GM21786 (cell line): ENCODE data around the gene FRAT2.
"Not testable (repeated sequence)": the region's sequence is repeated elsewhere in the genome, so short reads cannot be mapped to it uniquely, and the experiment has no call there.

Source experiments
- ATAC-seq: cut with Tn5 transposase; IDR thresholded peaks from one replicate; pipeline ENCODE4 v1.9.1; 2021; ENCODE audit not compliant: unreplicated experiment

Gene FRAT2

GRCh38 chr10:97292097-97292861 is 42.2 kb downstream of the FRAT2 start, which contains the start of gene ARHGAP19:
ARHGAP19 (minus strand) TSS chr10:97292637; CDS start chr10:97292627, 10 bp downstream.
- ATAC-seq, result peak; percentile 97

GRCh38 chr10:97291357-97292096 is 43.0 kb downstream of the FRAT2 start:
- no peak for ATAC-seq

GRCh38 chr10:97290576-97291356 is 43.8 kb downstream of the FRAT2 start:
- not testable (repeated sequence) for ATAC-seq

GRCh38 chr10:97290076-97290475 is 44.5 kb downstream of the FRAT2 start:
- ATAC-seq, result not testable (repeated sequence)
